GM12874 (cell line): ENCODE measurements around the gene SH2D6.

ENCODE experiments used
- CTCF ChIP-seq: IDR thresholded peaks from 2 replicates; pipeline ENCODE4 v1.5.1; 2011; ENCODE audit warnings: low read depth, mild to moderate bottlenecking, control low read depth, low read length, moderate library complexity; ENCODE audit not compliant: insufficient read depth

The SH2D6 gene

GRCh38 chr2:85439986-85440385, 21.5 kb downstream of the SH2D6 start:
- TF ChIP-seq CTCF: no peak

- no peak for TF ChIP-seq CTCF
Observed at GRCh38 chr2:85440729-85441128, 22.2 kb downstream of the SH2D6 start.

DNA sequence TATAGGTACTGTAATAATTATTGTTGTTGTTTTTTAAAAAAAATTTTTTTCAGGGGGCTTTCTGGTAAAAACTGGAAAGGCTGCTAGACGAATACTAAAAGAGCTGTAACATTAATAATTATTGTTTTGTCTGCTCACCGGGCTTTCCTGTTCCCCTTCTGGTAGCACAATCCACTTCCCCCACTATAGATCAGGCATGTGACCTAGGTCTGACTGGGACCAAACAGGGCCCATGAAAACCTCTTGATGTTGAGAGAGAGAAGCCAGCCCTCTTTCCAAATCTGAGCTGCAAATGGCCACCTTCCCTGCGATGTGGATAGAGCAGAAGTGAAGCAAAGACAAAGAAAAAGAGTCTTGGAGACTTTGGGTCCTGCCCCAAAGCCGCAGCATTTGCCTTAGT, 23.4 kb downstream of the SH2D6 start:
- TF ChIP-seq CTCF: no peak

- TF ChIP-seq CTCF: no peak
Observed at GRCh38 chr2:85444629-85445172, 26.2 kb downstream of the SH2D6 start.

DNA sequence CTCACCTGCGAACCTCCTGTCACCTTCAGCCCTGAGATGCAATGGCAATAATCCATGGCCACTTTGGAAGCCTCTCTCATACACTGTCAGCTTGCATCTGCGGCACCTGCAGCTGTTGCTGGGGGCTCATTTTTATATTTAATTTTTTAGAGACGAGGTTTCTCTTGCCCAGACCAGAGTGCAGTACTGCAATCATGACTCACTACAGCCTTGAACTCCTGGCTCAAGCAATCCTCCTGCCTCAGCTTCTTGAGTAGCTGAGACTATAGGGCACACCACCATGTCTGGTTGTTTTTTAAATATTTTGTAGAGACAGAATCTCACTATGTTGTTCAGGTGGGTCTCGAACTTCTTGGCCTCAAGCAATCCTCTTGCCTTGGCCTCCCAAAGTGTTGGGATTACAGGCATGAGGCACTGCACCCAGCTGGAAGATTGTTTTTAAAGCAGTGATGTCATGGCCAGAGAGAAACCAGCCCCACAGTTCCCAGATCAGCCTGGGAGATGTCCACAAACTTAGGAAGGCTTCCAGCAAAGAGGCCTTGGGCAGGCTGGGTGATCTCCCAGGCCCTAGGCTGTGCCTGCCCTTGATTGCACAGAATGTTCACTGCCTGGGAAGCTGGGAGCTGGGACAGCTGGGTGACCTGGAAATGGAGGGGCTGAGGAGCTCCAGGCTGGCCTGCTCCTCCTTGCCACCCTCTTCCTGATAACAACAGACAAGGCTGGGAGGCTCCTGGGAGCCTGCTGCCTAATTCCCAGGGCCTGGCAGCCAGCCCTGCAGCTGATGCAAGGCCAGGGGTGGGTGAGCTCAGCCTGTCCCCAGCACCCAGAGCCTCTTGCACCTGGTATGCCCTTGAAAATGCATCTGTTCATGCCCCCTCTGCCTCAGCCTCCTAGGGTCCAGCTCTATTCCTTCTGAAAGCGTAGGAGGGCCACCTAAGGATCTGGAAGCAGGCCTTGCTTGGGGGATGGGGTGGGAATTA, 27.1 kb downstream of the SH2D6 start:
- no peak for TF ChIP-seq CTCF

DNA sequence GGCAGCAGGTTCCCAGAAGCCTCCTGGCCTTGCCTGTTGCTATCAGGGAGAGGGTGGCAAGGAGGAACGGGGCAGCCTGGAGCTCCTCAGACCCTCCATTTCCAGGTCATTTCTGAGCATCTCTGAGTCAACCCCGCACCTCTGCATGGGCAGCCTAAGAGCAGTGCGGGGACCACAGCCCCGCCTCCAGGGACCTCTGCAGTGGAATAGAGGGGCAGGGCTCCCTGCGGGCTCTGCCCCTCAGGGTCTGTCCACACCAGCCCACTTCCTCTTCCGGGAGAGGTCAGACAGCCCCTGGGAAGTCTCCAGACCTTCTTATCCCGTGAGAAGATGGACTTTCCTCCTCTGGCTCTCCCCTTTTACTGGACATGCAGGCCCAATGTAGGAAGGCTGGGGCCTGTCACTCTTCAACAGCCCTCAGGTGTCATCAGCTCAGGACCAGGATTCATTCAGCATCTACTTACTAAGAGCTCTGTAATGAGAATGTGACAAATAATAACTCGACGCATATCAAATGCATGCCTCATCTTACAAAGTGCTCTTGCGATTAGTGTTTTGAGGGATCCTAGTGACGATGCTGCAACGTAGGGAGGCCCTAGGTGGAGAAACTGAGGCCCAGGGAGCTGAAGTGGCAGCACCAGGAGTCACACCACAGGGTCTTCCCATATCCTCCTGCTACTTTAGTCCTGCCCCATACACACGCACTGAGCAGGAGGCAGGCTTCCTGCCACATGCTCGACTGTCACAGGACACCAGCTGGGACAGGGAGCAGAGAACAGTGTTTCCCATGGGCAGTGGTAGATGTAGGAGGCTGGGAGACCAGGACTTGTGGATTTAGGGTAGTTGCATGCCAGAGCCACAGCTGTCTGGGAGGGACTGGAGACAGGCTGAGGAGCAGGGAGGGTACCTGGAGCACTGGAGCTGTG, 28.0 kb downstream of the SH2D6 start:
- no peak for TF ChIP-seq CTCF

- TF ChIP-seq CTCF: no peak
Observed at GRCh38 chr2:85447222-85447585, 28.7 kb downstream of the SH2D6 start.
